Measurements from ENCODE around the gene CREBL2.

The CREBL2 gene

GRCh38 chr12:12686925-12687324, 75.2 kb downstream of the CREBL2 start:
- Histone ChIP-seq H3F3A (ENCODE audit: control insufficient read depth, insufficient read depth) (no peaks in the 10 kb centered on the region), H3K4me3 (ENCODE audit: low read length) (no peak overlapping the region), H3K9me3 (ENCODE audit: control insufficient read depth, insufficient read depth, low read length) (no peaks in the 10 kb centered on the region), H3K79me2 (ENCODE audit: control insufficient read depth, low read length) (no peaks in the 10 kb centered on the region), H3K9me2 (replicated peaks; ENCODE audit: control insufficient read depth, low read length) (no peaks in the 10 kb centered on the region), H3K36me3 (ENCODE audit: control insufficient read depth, low read length) (no peaks in the 10 kb centered on the region), H3K4me2 (ENCODE audit: low read length) (no peak overlapping the region), H3K27me3 (ENCODE audit: control insufficient read depth, low read length) (peaks cover 3% of the 10 kb centered on the region; the same call in 1 of the 2 replicates), H3K27ac (ENCODE audit: low read depth, low read length) (no peak overlapping the region), H4K20me1 (ENCODE audit: control insufficient read depth, insufficient read depth, low read depth, low read length) (no peaks in the 10 kb centered on the region), H3K4me1 (ENCODE audit: control insufficient read depth, low read length) (peaks cover 4% of the 10 kb centered on the region; the same call in 1 of the 2 replicates)
- TF ChIP-seq, protein P1, sequence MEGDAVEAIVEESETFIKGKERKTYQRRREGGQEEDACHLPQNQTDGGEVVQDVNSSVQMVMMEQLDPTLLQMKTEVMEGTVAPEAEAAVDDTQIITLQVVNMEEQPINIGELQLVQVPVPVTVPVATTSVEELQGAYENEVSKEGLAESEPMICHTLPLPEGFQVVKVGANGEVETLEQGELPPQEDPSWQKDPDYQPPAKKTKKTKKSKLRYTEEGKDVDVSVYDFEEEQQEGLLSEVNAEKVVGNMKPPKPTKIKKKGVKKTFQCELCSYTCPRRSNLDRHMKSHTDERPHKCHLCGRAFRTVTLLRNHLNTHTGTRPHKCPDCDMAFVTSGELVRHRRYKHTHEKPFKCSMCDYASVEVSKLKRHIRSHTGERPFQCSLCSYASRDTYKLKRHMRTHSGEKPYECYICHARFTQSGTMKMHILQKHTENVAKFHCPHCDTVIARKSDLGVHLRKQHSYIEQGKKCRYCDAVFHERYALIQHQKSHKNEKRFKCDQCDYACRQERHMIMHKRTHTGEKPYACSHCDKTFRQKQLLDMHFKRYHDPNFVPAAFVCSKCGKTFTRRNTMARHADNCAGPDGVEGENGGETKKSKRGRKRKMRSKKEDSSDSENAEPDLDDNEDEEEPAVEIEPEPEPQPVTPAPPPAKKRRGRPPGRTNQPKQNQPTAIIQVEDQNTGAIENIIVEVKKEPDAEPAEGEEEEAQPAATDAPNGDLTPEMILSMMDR (IDR thresholded peaks at IDR 0.05; ENCODE audit: low read depth, low read length, poor library complexity, severe bottlenecking): no peak
- TF ChIP-seq EZH2phosphoT487 (IDR thresholded peaks at IDR 0.05; ENCODE audit: borderline replicate concordance, low read length): no peak

GRCh38 chr12:12689647-12690300, 78.1 kb downstream of the CREBL2 start:
- no peaks in the 10 kb centered on the region for H3F3A ChIP-seq (ENCODE audit: control insufficient read depth, insufficient read depth)
- no peaks in the 10 kb centered on the region for H3K9me3 ChIP-seq (ENCODE audit: control insufficient read depth, insufficient read depth, low read length)
- TF ChIP-seq, protein P1 (IDR thresholded peaks at IDR 0.05; ENCODE audit: low read depth, low read length, poor library complexity, severe bottlenecking): no peak
- TF ChIP-seq EZH2phosphoT487 (IDR thresholded peaks at IDR 0.05; ENCODE audit: borderline replicate concordance, low read length): no peak
- H3K27me3 ChIP-seq (ENCODE audit: control insufficient read depth, low read length): no peaks in the 10 kb centered on the region
- H4K20me1 ChIP-seq (ENCODE audit: control insufficient read depth, insufficient read depth, low read depth, low read length): no peaks in the 10 kb centered on the region
- H3K4me2 ChIP-seq (ENCODE audit: low read length): no peak overlapping the region
- no peak overlapping the region for H3K4me3 ChIP-seq (ENCODE audit: low read length)
- no peak overlapping the region for H3K27ac ChIP-seq (ENCODE audit: low read depth, low read length)
- H3K79me2 ChIP-seq (ENCODE audit: control insufficient read depth, low read length): no peaks in the 10 kb centered on the region
- peaks cover under 1% of the 10 kb centered on the region; the same call in 1 of the 2 replicates for H3K36me3 ChIP-seq (ENCODE audit: control insufficient read depth, low read length)
- peaks cover 6% of the 10 kb centered on the region; the same call in 1 of the 2 replicates for H3K4me1 ChIP-seq (ENCODE audit: control insufficient read depth, low read length)
- H3K9me2 ChIP-seq (replicated peaks; ENCODE audit: control insufficient read depth, low read length): no peaks in the 10 kb centered on the region

DNA sequence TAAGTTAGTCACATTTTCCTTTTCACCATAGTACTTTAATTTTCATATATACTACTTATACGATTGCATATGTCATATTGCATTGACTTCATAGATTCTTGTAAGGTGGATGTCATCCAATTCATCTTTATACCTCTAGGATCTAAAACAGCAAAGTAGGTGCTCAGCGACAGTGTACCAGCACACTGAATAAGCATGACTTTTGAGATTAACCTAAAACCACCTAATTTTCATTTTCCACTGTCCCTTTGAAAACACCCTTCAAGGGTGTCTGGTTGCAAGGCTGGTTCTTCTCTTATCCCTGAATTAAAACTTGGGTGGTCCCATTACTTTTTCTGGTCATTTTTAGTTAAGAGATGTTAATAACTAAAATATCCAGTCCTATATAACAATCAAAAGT, 79.9 kb downstream of the CREBL2 start:
- H3K4me2 ChIP-seq (ENCODE audit: low read length): no peak overlapping the region
- peaks cover 18% of the 10 kb centered on the region for H3K4me1 ChIP-seq (ENCODE audit: control insufficient read depth, low read length)
- no peaks in the 10 kb centered on the region for H3K9me3 ChIP-seq (ENCODE audit: control insufficient read depth, insufficient read depth, low read length)
- H3K27me3 ChIP-seq (ENCODE audit: control insufficient read depth, low read length): no peaks in the 10 kb centered on the region
- peaks cover 7% of the 10 kb centered on the region; the same call in 1 of the 2 replicates for H3K36me3 ChIP-seq (ENCODE audit: control insufficient read depth, low read length)
- H3K4me3 ChIP-seq (ENCODE audit: low read length): no peak overlapping the region
- no peaks in the 10 kb centered on the region for H3K9me2 ChIP-seq (replicated peaks; ENCODE audit: control insufficient read depth, low read length)
- TF ChIP-seq EZH2phosphoT487 (IDR thresholded peaks at IDR 0.05; ENCODE audit: borderline replicate concordance, low read length): no peak
- TF ChIP-seq, protein P1 (IDR thresholded peaks at IDR 0.05; ENCODE audit: low read depth, low read length, poor library complexity, severe bottlenecking): no peak
- H3K79me2 ChIP-seq (ENCODE audit: control insufficient read depth, low read length): no peaks in the 10 kb centered on the region
- H4K20me1 ChIP-seq (ENCODE audit: control insufficient read depth, insufficient read depth, low read depth, low read length): no peaks in the 10 kb centered on the region
- H3K27ac ChIP-seq (ENCODE audit: low read depth, low read length): no peak overlapping the region
- peaks cover 2% of the 10 kb centered on the region; the same call in 1 of the 2 replicates for H3F3A ChIP-seq (ENCODE audit: control insufficient read depth, insufficient read depth)

Measured in DOHH2 (cell line).